ENCODE results near the gene HAUS5. TPM values are rescaled to one million over a fixed set of nuclear protein-coding genes. Genes with fewer than 3 reads are reported as not detected.

HAUS5 gene
- polyA plus RNA-seq, 1 donor from 2014 or later = 14.4 TPM

GRCh38 chr19:35628264-35628564, 15.7 kb downstream of the HAUS5 start:
- TF ChIP-seq EP300 (conservative IDR thresholded peaks at IDR 0.05; ENCODE audit: poor library complexity, severe bottlenecking) (no peak), CTCF (IDR thresholded peaks at IDR 0.05; ENCODE audit: poor library complexity, severe bottlenecking) (no peak), RAD21 (conservative IDR thresholded peaks at IDR 0.05) (no peak), SMC3 (conservative IDR thresholded peaks at IDR 0.05; ENCODE audit: poor library complexity) (no peak), TAF1 (IDR thresholded peaks at IDR 0.05; ENCODE audit: low read depth) (no peak), POLR2AphosphoS5 (IDR thresholded peaks at IDR 0.05) (no peak), EZH2 (IDR thresholded peaks at IDR 0.05; ENCODE audit: borderline replicate concordance, insufficient read depth, low read length, poor library complexity, severe bottlenecking) (no peak), MXI1 (conservative IDR thresholded peaks at IDR 0.05; ENCODE audit: poor library complexity, severe bottlenecking) (no peak)
- TF ChIP-seq, protein P1, sequence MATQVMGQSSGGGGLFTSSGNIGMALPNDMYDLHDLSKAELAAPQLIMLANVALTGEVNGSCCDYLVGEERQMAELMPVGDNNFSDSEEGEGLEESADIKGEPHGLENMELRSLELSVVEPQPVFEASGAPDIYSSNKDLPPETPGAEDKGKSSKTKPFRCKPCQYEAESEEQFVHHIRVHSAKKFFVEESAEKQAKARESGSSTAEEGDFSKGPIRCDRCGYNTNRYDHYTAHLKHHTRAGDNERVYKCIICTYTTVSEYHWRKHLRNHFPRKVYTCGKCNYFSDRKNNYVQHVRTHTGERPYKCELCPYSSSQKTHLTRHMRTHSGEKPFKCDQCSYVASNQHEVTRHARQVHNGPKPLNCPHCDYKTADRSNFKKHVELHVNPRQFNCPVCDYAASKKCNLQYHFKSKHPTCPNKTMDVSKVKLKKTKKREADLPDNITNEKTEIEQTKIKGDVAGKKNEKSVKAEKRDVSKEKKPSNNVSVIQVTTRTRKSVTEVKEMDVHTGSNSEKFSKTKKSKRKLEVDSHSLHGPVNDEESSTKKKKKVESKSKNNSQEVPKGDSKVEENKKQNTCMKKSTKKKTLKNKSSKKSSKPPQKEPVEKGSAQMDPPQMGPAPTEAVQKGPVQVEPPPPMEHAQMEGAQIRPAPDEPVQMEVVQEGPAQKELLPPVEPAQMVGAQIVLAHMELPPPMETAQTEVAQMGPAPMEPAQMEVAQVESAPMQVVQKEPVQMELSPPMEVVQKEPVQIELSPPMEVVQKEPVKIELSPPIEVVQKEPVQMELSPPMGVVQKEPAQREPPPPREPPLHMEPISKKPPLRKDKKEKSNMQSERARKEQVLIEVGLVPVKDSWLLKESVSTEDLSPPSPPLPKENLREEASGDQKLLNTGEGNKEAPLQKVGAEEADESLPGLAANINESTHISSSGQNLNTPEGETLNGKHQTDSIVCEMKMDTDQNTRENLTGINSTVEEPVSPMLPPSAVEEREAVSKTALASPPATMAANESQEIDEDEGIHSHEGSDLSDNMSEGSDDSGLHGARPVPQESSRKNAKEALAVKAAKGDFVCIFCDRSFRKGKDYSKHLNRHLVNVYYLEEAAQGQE (IDR thresholded peaks at IDR 0.05; ENCODE audit: borderline replicate concordance) = no peak
- Histone ChIP-seq H3K4me3 (ENCODE audit: low read length) (peak overlapping the region; percentile 98), H3K4me2 (ENCODE audit: low read length) (peak overlapping the region; percentile 91), H3K27ac (ENCODE audit: low read length) (peak overlapping the region; percentile 30), H2AFZ (ENCODE audit: low read depth, low read length) (peak overlapping the region; percentile 78), H3K36me3 (ENCODE audit: insufficient read depth, low read length) (no peaks in the 10 kb centered on the region), H3K9me3 (ENCODE audit: low read length) (no peaks in the 10 kb centered on the region), H3K27me3 (ENCODE audit: insufficient read depth, low read depth, low read length) (no peaks in the 10 kb centered on the region), H3F3A (ENCODE audit: insufficient read depth, low read length, poor library complexity, severe bottlenecking) (no peaks in the 10 kb centered on the region), H3K9me2 (ENCODE audit: insufficient read depth, low read length) (no peaks in the 10 kb centered on the region), H3K9ac (ENCODE audit: low read length) (peak overlapping the region; percentile 38), H3K79me2 (replicated peaks; ENCODE audit: insufficient read depth, low read length) (peaks cover 8% of the 10 kb centered on the region), H4K20me1 (ENCODE audit: insufficient read depth) (no peaks in the 10 kb centered on the region)

GRCh38 chr19:35628565-35629331, 16.2 kb downstream of the HAUS5 start, which contains the start of gene RBM42:
Gene RBM42 (plus strand): TSS chr19:35629036. CDS start chr19:35629154, 118 bp downstream.
- Histone ChIP-seq H3F3A (ENCODE audit: insufficient read depth, low read length, poor library complexity, severe bottlenecking) (no peaks in the 10 kb centered on the region), H3K9me2 (ENCODE audit: insufficient read depth, low read length) (no peaks in the 10 kb centered on the region), H2AFZ (ENCODE audit: low read depth, low read length) (peak within 1 kb of the TSS; percentile 78), H3K27ac (ENCODE audit: low read length) (peak within 1 kb of the TSS; percentile 77), H3K79me2 (replicated peaks; ENCODE audit: insufficient read depth, low read length) (peaks cover 8% of the 10 kb centered on the region), H3K9me3 (ENCODE audit: low read length) (no peaks in the 10 kb centered on the region), H3K4me2 (ENCODE audit: low read length) (peak within 1 kb of the TSS; percentile 98), H3K36me3 (ENCODE audit: insufficient read depth, low read length) (no peaks in the 10 kb centered on the region), H3K27me3 (ENCODE audit: insufficient read depth, low read depth, low read length) (no peaks in the 10 kb centered on the region), H3K9ac (ENCODE audit: low read length) (peak within 1 kb of the TSS; percentile 92), H4K20me1 (ENCODE audit: insufficient read depth) (no peaks in the 10 kb centered on the region), H3K4me3 (ENCODE audit: low read length) (peak within 1 kb of the TSS; percentile 98)
- TF ChIP-seq EZH2 (IDR thresholded peaks at IDR 0.05; ENCODE audit: borderline replicate concordance, insufficient read depth, low read length, poor library complexity, severe bottlenecking) (no peak), EP300 (conservative IDR thresholded peaks at IDR 0.05; ENCODE audit: poor library complexity, severe bottlenecking) (peak; percentile 65), CTCF (IDR thresholded peaks at IDR 0.05; ENCODE audit: poor library complexity, severe bottlenecking) (peak; percentile 33), POLR2AphosphoS5 (IDR thresholded peaks at IDR 0.05) (peak; percentile 88), RAD21 (conservative IDR thresholded peaks at IDR 0.05) (peak; percentile 35), TAF1 (IDR thresholded peaks at IDR 0.05; ENCODE audit: low read depth) (no peak), MXI1 (conservative IDR thresholded peaks at IDR 0.05; ENCODE audit: poor library complexity, severe bottlenecking) (peak; percentile 70), SMC3 (conservative IDR thresholded peaks at IDR 0.05; ENCODE audit: poor library complexity) (peak; percentile 52)
- TF ChIP-seq, protein P1 (IDR thresholded peaks at IDR 0.05; ENCODE audit: borderline replicate concordance) = no peak
